SK-N-SH (cell line): ENCODE data around the gene AXL. TPM values are rescaled to one million over a fixed set of nuclear protein-coding genes. Genes with fewer than 3 reads are reported as not detected.

Experiments
- CTCF ChIA-PET: fragments of 300-600, 350-600 bp; formaldehyde crosslinking; extraction: SDS; loops from one replicate; lab custom pipeline; 2021; lab: Yijun Ruan, JAX
- POLR2A ChIA-PET: fragments of 350-600 bp; sonication (Branson Sonifier 250); formaldehyde crosslinking; extraction: SDS; loops from one replicate; lab custom pipeline; 2020; ENCODE audit warnings: antibody characterized with exemption, inconsistent platforms; lab: Yijun Ruan, JAX
- DNase-seq: peaks from one replicate; pipeline ENCODE4 v3.0.0; 2012
- H2AFZ ChIP-seq: fragments of 200-600 bp; sonication (generic); 2 replicates; pipeline ENCODE4 v1.8.1; 2016; ENCODE audit warnings: antibody characterized with exemption, mild to moderate bottlenecking, low read depth
- H3F3A ChIP-seq: fragments of 200-600 bp; sonication (generic); replicated peaks from 2 replicates; pipeline ENCODE3; 2016; ENCODE audit warnings: antibody characterized with exemption, mild to moderate bottlenecking; ENCODE audit not compliant: insufficient read depth
- H3K27ac ChIP-seq, 2 experiments: fragments of 200-500 bp in 1 of 2; fragments of 200-600 bp in 1 of 2; sonication (Bioruptor generic) in 1 of 2; sonication (generic), shearing (Covaris generic) in 1 of 2; 2 replicates each; pipeline versions ENCODE4 v1.5.1 to v1.6.1; 2014 to 2016; ENCODE audit warnings: low read depth in 2 of 2, inconsistent platforms in 1 of 2, low read length in 1 of 2, mild to moderate bottlenecking in 1 of 2, mixed read lengths in 1 of 2
- H3K27me3 ChIP-seq: fragments of 200-600 bp; sonication (generic), shearing (Covaris generic); 2 replicates; pipeline ENCODE4 v1.6.1; 2016; ENCODE audit warnings: mixed run types; ENCODE audit not compliant: insufficient read depth
- H3K36me3 ChIP-seq, 2 experiments: fragments of 200-500 bp in 1 of 2; fragments of 200-600 bp in 1 of 2; sonication (Bioruptor generic) in 1 of 2; sonication (generic) in 1 of 2; replicated peaks in 1 of 2; 2 replicates each; pipeline versions ENCODE3 to v1.5.1; 2014 to 2016; ENCODE audit warnings: low read length in 1 of 2, mild to moderate bottlenecking in 1 of 2; ENCODE audit not compliant: insufficient read depth in 2 of 2, control insufficient read depth in 1 of 2
- H3K4me1 ChIP-seq, 2 experiments: fragments of 200-500 bp in 1 of 2; fragments of 200-600 bp in 1 of 2; sonication (Bioruptor generic) in 1 of 2; sonication (generic), shearing (Covaris generic) in 1 of 2; 2 replicates each; pipeline versions ENCODE4 v1.5.1 to v1.6.1; 2014 to 2016; ENCODE audit warnings: low read depth in 1 of 2, low read length in 1 of 2, mixed run types in 1 of 2; ENCODE audit not compliant: insufficient read depth in 2 of 2, control insufficient read depth in 1 of 2
- H3K4me2 ChIP-seq: fragments of 200-600 bp; sonication (generic), shearing (Covaris generic); 2 replicates; pipeline ENCODE4 v1.6.1; 2017; ENCODE audit warnings: mixed run types
- H3K4me3 ChIP-seq, 2 experiments: fragments of 200-500 bp in 1 of 2; fragments of 200-600 bp in 1 of 2; sonication (Bioruptor generic) in 1 of 2; sonication (generic), shearing (Covaris generic) in 1 of 2; 2 replicates each; pipeline versions ENCODE4 v1.5.1 to v1.8.1; 2014 to 2016; ENCODE audit warnings: low read depth in 2 of 2, inconsistent platforms in 1 of 2, low read length in 1 of 2, mild to moderate bottlenecking in 1 of 2, mixed read lengths in 1 of 2, moderate library complexity in 1 of 2
- H3K79me2 ChIP-seq: fragments of 200-600 bp; sonication (generic); 2 replicates; pipeline ENCODE4 v1.8.1; 2017; ENCODE audit warnings: mild to moderate bottlenecking; ENCODE audit not compliant: insufficient read depth
- H3K9ac ChIP-seq: fragments of 200-600 bp; sonication (generic); 2 replicates; pipeline ENCODE4 v1.6.1; 2017; ENCODE audit warnings: mixed run types
- H3K9me2 ChIP-seq: fragments of 200-600 bp; sonication (generic); 2 replicates; pipeline ENCODE4 v1.6.1; 2017; ENCODE audit warnings: mixed run types
- H3K9me3 ChIP-seq: fragments of 200-600 bp; sonication (generic); 2 replicates; pipeline ENCODE4 v1.6.1; 2017; ENCODE audit warnings: mixed run types, mild to moderate bottlenecking, moderate library complexity
- H4K20me1 ChIP-seq: fragments of 200-600 bp; sonication (generic); 2 replicates; pipeline ENCODE4 v1.6.1; 2017; ENCODE audit warnings: mild to moderate bottlenecking, mixed run types; ENCODE audit not compliant: insufficient read depth
- EP300 ChIP-seq, 2 experiments: IDR thresholded peaks; 2 replicates each; pipeline versions ENCODE4 v1.4.0 to v1.6.1; 2012; ENCODE audit warnings: borderline replicate concordance in 1 of 2, low read depth in 1 of 2, low read length in 1 of 2
- FOXM1 ChIP-seq: IDR thresholded peaks from 2 replicates; pipeline ENCODE4 v1.4.0; 2012; ENCODE audit warnings: low read depth, mild to moderate bottlenecking
- MXI1 ChIP-seq: IDR thresholded peaks from 2 replicates; pipeline ENCODE4 v1.6.1; 2012; ENCODE audit warnings: mild to moderate bottlenecking, low read depth, low read length, improper control_type of control experiment
- NFIC ChIP-seq: IDR thresholded peaks from 2 replicates; pipeline ENCODE4 v1.4.0; 2012; ENCODE audit warnings: borderline replicate concordance
- RAD21 ChIP-seq: IDR thresholded peaks from 2 replicates; pipeline ENCODE4 v1.6.1; 2012; ENCODE audit warnings: mild to moderate bottlenecking, low read length
- RCOR1 ChIP-seq: fragments of 150-350 bp; IDR thresholded peaks from 2 replicates; pipeline ENCODE4 v1.6.1; 2017; ENCODE audit warnings: antibody characterized with exemption, low read length
- TCF12 ChIP-seq: IDR thresholded peaks from 2 replicates; pipeline ENCODE4 v1.4.0; 2012
- WGBS: methylation state at CpG from one replicate; pipeline ENCODE4 v1.1.6; 2017; ENCODE audit warnings: low lambda C conversion rate; 5-methylcytosine and 5-hydroxymethylcytosine counted together
- polyA plus RNA-seq, 3 experiments: library from polyadenylated mRNA; depleted of rRNA; stranded (reverse); fragments of >200 nt; gene quantifications; 2 replicates each; pipeline ENCODE4 v1.2.3, GENCODE V29; 2012
- TF ChIP-seq, protein P1 (sequence below): fragments of 200-600 bp; sonication (generic); IDR thresholded peaks from 2 replicates; pipeline ENCODE4 v1.6.1; 2017; ENCODE audit warnings: antibody characterized with exemption, mild to moderate bottlenecking, moderate library complexity
- TF ChIP-seq, protein P2 (sequence below): IDR thresholded peaks from 2 replicates; pipeline ENCODE4; 2012
- TF ChIP-seq, protein P3 (sequence below): IDR thresholded peaks from 2 replicates; pipeline ENCODE4 v1.4.0; 2012; ENCODE audit warnings: low read depth

AXL gene
- polyA plus RNA-seq, 1 of the 3 experiments (the other 2 are of a cell fraction) = 82.6 TPM

DNA sequence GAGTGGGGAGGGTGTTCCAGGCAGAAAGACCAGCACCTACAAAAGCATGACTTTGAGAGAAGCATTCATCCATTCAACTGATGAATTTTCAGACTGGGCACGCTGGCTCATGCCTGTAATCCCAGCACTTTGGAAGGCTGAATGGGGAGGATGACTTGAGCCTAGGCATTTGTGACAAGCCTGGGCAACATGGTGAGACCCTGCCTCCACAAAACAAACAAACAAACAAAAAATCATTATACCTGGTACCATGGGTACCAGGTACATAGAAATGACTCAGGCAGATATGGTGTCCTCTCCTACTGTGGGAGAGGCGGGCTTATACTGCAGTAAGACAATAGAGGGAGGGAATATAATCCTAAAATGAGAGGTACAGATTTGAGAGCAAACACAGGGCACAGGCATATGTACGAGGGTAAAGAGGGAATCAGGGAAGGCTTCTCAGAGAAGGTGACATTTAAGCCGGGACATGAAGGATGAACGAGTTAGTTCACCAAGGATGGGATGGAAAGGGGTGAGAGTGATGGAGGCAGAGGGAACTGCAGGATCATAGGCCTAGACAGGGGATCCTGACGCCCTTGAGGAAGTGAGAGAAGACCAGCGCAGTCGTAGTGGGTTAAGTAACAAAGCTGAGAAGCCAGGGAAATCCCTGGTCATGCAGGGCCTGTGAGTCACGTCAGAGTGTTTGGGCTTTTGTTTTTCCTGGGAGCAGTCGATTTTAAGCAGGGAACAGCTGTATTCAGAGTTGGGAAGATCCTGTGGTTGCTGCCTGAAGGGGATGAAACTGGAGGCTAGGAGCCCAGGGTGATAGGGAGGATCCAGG is 23.1 kb upstream of the AXL start:
- Histone ChIP-seq H3K9me2 (no peaks in the 10 kb centered on the region), H3K4me2 (no peak overlapping the region), H3K9me3 (no peaks in the 10 kb centered on the region), H3K4me1 (no peaks in the 10 kb centered on the region), H3K36me3 (no peaks in the 10 kb centered on the region), H3K79me2 (no peaks in the 10 kb centered on the region), H3K27ac (no peak overlapping the region), H3K27me3 (peaks cover 44% of the 10 kb centered on the region), H3K9ac (no peak overlapping the region), H4K20me1 (no peaks in the 10 kb centered on the region), H3K4me3 (no peak overlapping the region), H3F3A (peaks cover 6% of the 10 kb centered on the region), H2AFZ (no peak overlapping the region)
- WGBS = 46% methylated on average over 10 of the region's 10 CpGs
- POLR2A ChIA-PET = no interaction called here
- DNase-seq = no peak
- TF ChIP-seq, protein P1, sequence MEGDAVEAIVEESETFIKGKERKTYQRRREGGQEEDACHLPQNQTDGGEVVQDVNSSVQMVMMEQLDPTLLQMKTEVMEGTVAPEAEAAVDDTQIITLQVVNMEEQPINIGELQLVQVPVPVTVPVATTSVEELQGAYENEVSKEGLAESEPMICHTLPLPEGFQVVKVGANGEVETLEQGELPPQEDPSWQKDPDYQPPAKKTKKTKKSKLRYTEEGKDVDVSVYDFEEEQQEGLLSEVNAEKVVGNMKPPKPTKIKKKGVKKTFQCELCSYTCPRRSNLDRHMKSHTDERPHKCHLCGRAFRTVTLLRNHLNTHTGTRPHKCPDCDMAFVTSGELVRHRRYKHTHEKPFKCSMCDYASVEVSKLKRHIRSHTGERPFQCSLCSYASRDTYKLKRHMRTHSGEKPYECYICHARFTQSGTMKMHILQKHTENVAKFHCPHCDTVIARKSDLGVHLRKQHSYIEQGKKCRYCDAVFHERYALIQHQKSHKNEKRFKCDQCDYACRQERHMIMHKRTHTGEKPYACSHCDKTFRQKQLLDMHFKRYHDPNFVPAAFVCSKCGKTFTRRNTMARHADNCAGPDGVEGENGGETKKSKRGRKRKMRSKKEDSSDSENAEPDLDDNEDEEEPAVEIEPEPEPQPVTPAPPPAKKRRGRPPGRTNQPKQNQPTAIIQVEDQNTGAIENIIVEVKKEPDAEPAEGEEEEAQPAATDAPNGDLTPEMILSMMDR = no peak
- TF ChIP-seq, protein P2, sequence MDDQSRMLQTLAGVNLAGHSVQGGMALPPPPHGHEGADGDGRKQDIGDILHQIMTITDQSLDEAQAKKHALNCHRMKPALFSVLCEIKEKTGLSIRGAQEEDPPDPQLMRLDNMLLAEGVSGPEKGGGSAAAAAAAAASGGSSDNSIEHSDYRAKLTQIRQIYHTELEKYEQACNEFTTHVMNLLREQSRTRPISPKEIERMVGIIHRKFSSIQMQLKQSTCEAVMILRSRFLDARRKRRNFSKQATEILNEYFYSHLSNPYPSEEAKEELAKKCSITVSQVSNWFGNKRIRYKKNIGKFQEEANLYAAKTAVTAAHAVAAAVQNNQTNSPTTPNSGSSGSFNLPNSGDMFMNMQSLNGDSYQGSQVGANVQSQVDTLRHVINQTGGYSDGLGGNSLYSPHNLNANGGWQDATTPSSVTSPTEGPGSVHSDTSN = no peak
- TF ChIP-seq MXI1 = no peak
- TF ChIP-seq TCF12 = no peak
- no peak for TF ChIP-seq RCOR1
- no peak for TF ChIP-seq EP300 (IDR thresholded peaks at IDR 0.05; ENCODE audit: borderline replicate concordance in 1 of 2, low read depth in 1 of 2, low read length in 1 of 2)
- no peak for TF ChIP-seq FOXM1
- TF ChIP-seq RAD21 = no peak
- CTCF ChIA-PET = no interaction called here

DNA sequence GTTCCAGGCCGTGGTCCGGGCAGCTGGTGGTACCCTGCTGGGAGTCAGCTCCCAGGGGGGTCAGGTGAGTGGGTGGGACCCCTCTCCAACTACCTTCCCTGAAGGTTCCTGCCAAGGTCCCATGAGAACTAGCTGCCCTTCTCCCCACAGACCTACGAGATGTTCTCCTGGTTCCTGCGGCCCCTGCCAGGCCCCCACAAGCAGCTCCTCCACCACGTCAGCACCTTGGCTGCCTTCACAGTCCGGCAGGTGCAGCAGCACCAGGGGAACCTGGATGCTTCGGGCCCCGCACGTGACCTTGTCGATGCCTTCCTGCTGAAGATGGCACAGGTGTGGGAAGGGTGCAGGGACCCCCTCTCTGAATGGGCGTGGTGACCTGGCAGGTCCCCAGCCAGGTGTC is 20.5 kb upstream of the AXL start:
- H2AFZ ChIP-seq = no peak overlapping the region
- H3K79me2 ChIP-seq = no peaks in the 10 kb centered on the region
- peaks cover 24% of the 10 kb centered on the region; the same call in 1 of the 2 replicates for H3K27me3 ChIP-seq
- H3K9me2 ChIP-seq = no peaks in the 10 kb centered on the region
- H3K9me3 ChIP-seq = no peaks in the 10 kb centered on the region
- H3K9ac ChIP-seq = no peak overlapping the region
- peaks cover 6% of the 10 kb centered on the region for H3F3A ChIP-seq
- no peak overlapping the region for H3K27ac ChIP-seq
- 64% methylated on average over 10 of the region's 11 CpGs for WGBS
- ChIA-PET CTCF (no interaction called here), POLR2A (no interaction called here)
- TF ChIP-seq, protein P3, sequence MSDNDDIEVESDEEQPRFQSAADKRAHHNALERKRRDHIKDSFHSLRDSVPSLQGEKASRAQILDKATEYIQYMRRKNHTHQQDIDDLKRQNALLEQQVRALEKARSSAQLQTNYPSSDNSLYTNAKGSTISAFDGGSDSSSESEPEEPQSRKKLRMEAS = no peak
- TF ChIP-seq NFIC = no peak
- DNase-seq = no peak
- no peak overlapping the region for H3K4me3 ChIP-seq
- H3K4me2 ChIP-seq = no peak overlapping the region
- no peaks in the 10 kb centered on the region for H4K20me1 ChIP-seq
- no peaks in the 10 kb centered on the region for H3K36me3 ChIP-seq
- H3K4me1 ChIP-seq = no peaks in the 10 kb centered on the region
